C4-2B (cell line): ENCODE measurements around the gene USP53.

Experiments
- CTCF ChIP-seq: fragments of 450-650 bp; conservative IDR thresholded peaks from 2 replicates; pipeline ENCODE4 v1.5.1; 2017; ENCODE audit warnings: mild to moderate bottlenecking
- ZFX ChIP-seq: fragments of 450-650 bp; IDR thresholded peaks from 2 replicates; pipeline ENCODE4 v1.6.1; 2017

- no peak for TF ChIP-seq ZFX
- no peak for TF ChIP-seq CTCF
Observed at GRCh38 chr4:119310826-119311225, 98.3 kb downstream of the USP53 start.
